Liver (tissue), 9 donors: Measurements from ENCODE around the gene SREBF1. TPM values are rescaled to one million over a fixed set of nuclear protein-coding genes. Genes with fewer than 3 reads are reported as not detected.

Experiments used
- DNase-seq: peaks from one replicate; pipeline ENCODE4 v3.0.0-alpha.2; 2017; ENCODE audit warnings: low spot score
- H3K27ac ChIP-seq, 2 donors: one replicate each; pipeline ENCODE4 v1.7.0; 2013; ENCODE audit warnings: inconsistent platforms in 2 of 2, low read length in 2 of 2, control low read depth in 1 of 2, low read depth in 1 of 2, mild to moderate bottlenecking in 1 of 2
- H3K27me3 ChIP-seq, 4 donors: one replicate each; pipeline versions ENCODE4 v1.6.1 to v1.7.0; 2013; ENCODE audit warnings: low read length in 3 of 4, inconsistent platforms in 1 of 4, mild to moderate bottlenecking in 1 of 4, moderate library complexity in 1 of 4; ENCODE audit not compliant: control insufficient read depth in 4 of 4, insufficient read depth in 4 of 4
- H3K36me3 ChIP-seq, 4 donors: one replicate each; pipeline versions ENCODE4 v1.6.1 to v1.7.0; 2013; ENCODE audit warnings: low read length in 3 of 4, mild to moderate bottlenecking in 3 of 4, low read depth in 1 of 4, moderate library complexity in 1 of 4; ENCODE audit not compliant: control insufficient read depth in 4 of 4, insufficient read depth in 3 of 4
- H3K4me1 ChIP-seq, 4 donors: one replicate each; pipeline versions ENCODE4 v1.6.1 to v1.7.0; 2013; ENCODE audit warnings: low read length in 3 of 4, mild to moderate bottlenecking in 3 of 4, moderate library complexity in 1 of 4; ENCODE audit not compliant: control insufficient read depth in 4 of 4, insufficient read depth in 4 of 4
- H3K4me3 ChIP-seq, 3 donors: one replicate each; pipeline versions ENCODE4 v1.6.1 to v1.7.0; 2013; ENCODE audit warnings: low read length in 3 of 3, control low read depth in 1 of 3, low read depth in 1 of 3, mild to moderate bottlenecking in 1 of 3
- H3K9ac ChIP-seq, 2 donors: one replicate each; pipeline ENCODE4 v1.7.0; 2013; ENCODE audit warnings: low read length in 2 of 2, mild to moderate bottlenecking in 2 of 2, moderate library complexity in 2 of 2, control low read depth in 1 of 2, low read depth in 1 of 2
- H3K9me3 ChIP-seq, 4 donors: one replicate each; pipeline versions ENCODE4 v1.6.1 to v1.7.0; 2013; ENCODE audit warnings: low read length in 3 of 4; ENCODE audit not compliant: control insufficient read depth in 4 of 4
- ATF3 ChIP-seq: IDR thresholded peaks from 2 replicates; pipeline ENCODE4 v1.6.1; 2016; ENCODE audit warnings: antibody characterized with exemption
- CTCF ChIP-seq: fragments of 150-350 bp; IDR thresholded peaks from 2 replicates; pipeline ENCODE4 v1.5.1; 2017; ENCODE audit warnings: improper control_type of control experiment, low read depth, low read length; ENCODE audit not compliant: missing input control
- EGR1 ChIP-seq, 2 donors: IDR thresholded peaks; 2 replicates each; pipeline ENCODE4 v1.6.1; 2016 to 2018; ENCODE audit warnings: antibody characterized with exemption in 2 of 2, low read depth in 2 of 2
- FOXA1 ChIP-seq: IDR thresholded peaks from 2 replicates; pipeline ENCODE4 v1.6.1; 2016; ENCODE audit warnings: antibody characterized with exemption
- FOXA2 ChIP-seq: IDR thresholded peaks from 2 replicates; pipeline ENCODE4 v1.6.1; 2016; ENCODE audit warnings: antibody characterized with exemption
- GABPA ChIP-seq, 2 donors: IDR thresholded peaks in 1 of 2; conservative IDR thresholded peaks in 1 of 2; 2 replicates each; pipeline ENCODE4 v1.6.1; 2016; ENCODE audit warnings: antibody characterized with exemption in 2 of 2, mild to moderate bottlenecking in 1 of 2, moderate library complexity in 1 of 2
- HNF4A ChIP-seq, 2 donors: conservative IDR thresholded peaks; 2 replicates each; pipeline ENCODE4 v1.6.1; 2016; ENCODE audit warnings: antibody characterized with exemption in 2 of 2, mild to moderate bottlenecking in 2 of 2
- HNF4G ChIP-seq: IDR thresholded peaks from 2 replicates; pipeline ENCODE4 v1.6.1; 2016; ENCODE audit warnings: antibody characterized with exemption
- JUND ChIP-seq, 2 donors: IDR thresholded peaks; 2 replicates each; pipeline ENCODE4 v1.6.1; 2016; ENCODE audit warnings: antibody characterized with exemption in 2 of 2
- MAX ChIP-seq: IDR thresholded peaks from 2 replicates; pipeline ENCODE4 v1.6.1; 2016; ENCODE audit warnings: antibody characterized with exemption
- NR2F2 ChIP-seq: IDR thresholded peaks from 2 replicates; pipeline ENCODE4 v1.6.1; 2016; ENCODE audit warnings: antibody characterized with exemption
- RAD21 ChIP-seq, 2 donors: IDR thresholded peaks; 2 replicates each; pipeline ENCODE4 v1.6.1; 2016; ENCODE audit warnings: antibody characterized with exemption in 2 of 2, mild to moderate bottlenecking in 2 of 2
- REST ChIP-seq: IDR thresholded peaks from 2 replicates; pipeline ENCODE4 v1.6.1; 2016; ENCODE audit warnings: antibody characterized with exemption, mild to moderate bottlenecking
- RXRA ChIP-seq, 2 donors: IDR thresholded peaks; 2 replicates each; pipeline ENCODE4 v1.6.1; 2017 to 2018; ENCODE audit warnings: antibody characterized with exemption in 2 of 2, mild to moderate bottlenecking in 1 of 2
- SP1 ChIP-seq: IDR thresholded peaks from 2 replicates; pipeline ENCODE4 v1.6.1; 2018; ENCODE audit warnings: antibody characterized with exemption, mild to moderate bottlenecking
- TAF1 ChIP-seq: conservative IDR thresholded peaks from 2 replicates; pipeline ENCODE4 v1.6.1; 2016; ENCODE audit warnings: antibody characterized with exemption, mild to moderate bottlenecking
- YY1 ChIP-seq: IDR thresholded peaks from 2 replicates; pipeline ENCODE4 v1.6.1; 2016; ENCODE audit warnings: antibody characterized with exemption, mild to moderate bottlenecking
- ZBTB33 ChIP-seq: IDR thresholded peaks from 2 replicates; pipeline ENCODE4 v1.6.1; 2016; ENCODE audit warnings: antibody characterized with exemption
- WGBS: extraction: QIAGEN DNeasy Blood & Tissue Kit; methylation state at CpG from one replicate; pipeline ENCODE4 v1.1.7; 2013; 5-methylcytosine and 5-hydroxymethylcytosine counted together
- polyA plus RNA-seq, 2 donors: library from polyadenylated mRNA; stranded (reverse) in 1 of 2; unstranded in 1 of 2; fragments of 200-250 nt in 1 of 2; fragments of >200 nt in 1 of 2; fragmentation: Nextera tagmentation in 1 of 2; extraction: Ambion mirVana in 1 of 2; gene quantifications; one replicate each; pipeline versions ENCODE4 v1.2.1 to v1.2.3, GENCODE V29; 2013 to 2015
- total RNA-seq, 2 donors: library from RNA; depleted of rRNA; stranded (reverse); fragments of >200 nt; gene quantifications; one replicate each; pipeline ENCODE4 v1.2.3, GENCODE V29; 2014
- donor health status: healthy.
- donor health status: healthy.
- donor health status: healthy.
- donor health status: healthy.
- donor health status: healthy.

SREBF1 gene
- total and polyA plus RNA-seq, 4 donors = 66.8 to 133 (median 101) TPM

- Histone ChIP-seq H3K9ac (peak overlapping the region; percentile 51 to 71), H3K36me3 (peaks cover 6 to 22% (median 17%) of the 10 kb centered on the region in 4 donors), H3K4me3 (peak overlapping the region in 2 of 3 donors; percentile 27 to 62), H3K27me3 (no peaks in the 10 kb centered on the region), H3K4me1 (peaks cover 22 to 90% (median 57%) of the 10 kb centered on the region in 4 donors), H3K27ac (peak overlapping the region; percentile 72 to 81), H3K9me3 (no peaks in the 10 kb centered on the region)
- WGBS = 34% methylated on average over 7 of the region's 7 CpGs
- DNase-seq = no peak
- TF ChIP-seq CTCF (no peak), NR2F2 (no peak), MAX (peak; percentile 53), ZBTB33 (no peak), ATF3 (no peak), TAF1 (no peak), HNF4A (conservative IDR thresholded peaks at IDR 0.05) (peak in 1 of 2 donors; percentile 7), JUND (IDR thresholded peaks at IDR 0.05) (no peak), HNF4G (no peak), FOXA1 (no peak), EGR1 (IDR thresholded peaks at IDR 0.05; ENCODE audit: low read depth in 2 of 2) (no peak), GABPA (IDR thresholded peaks at IDR 0.05 in 1 of 2, conservative IDR thresholded peaks at IDR 0.05 in 1 of 2) (no peak), RAD21 (IDR thresholded peaks at IDR 0.05) (no peak), YY1 (peak; percentile 76), REST (no peak), SP1 (no peak), FOXA2 (no peak), RXRA (IDR thresholded peaks at IDR 0.05) (peak; percentile 9 to 48)
Observed at GRCh38 chr17:17820463-17821158, 16.2 kb downstream of the SREBF1 start.
